Stimulated activated naive CD8-positive, alpha-beta T cell treated with anti-CD3 and anti-CD28 coated beads, Interleukin-15, amount 100 ng/mL, for 72 hours (primary cell): ENCODE data around the gene NIN.
"Not testable (repeated sequence)": the region's sequence is repeated elsewhere in the genome, so short reads cannot be mapped to it uniquely, and the experiment has no call there.

Source experiments
- ATAC-seq: fragments of 150-1000 bp; cut with Tn5 transposase; 2 replicates; pipeline ENCODE4 v1.10.0; 2021; ENCODE audit warnings: mild to moderate bottlenecking, moderate library complexity
- DNase-seq, 2 donors: peaks; one replicate each; pipeline ENCODE4 v3.0.0; 2021 to 2022
- H3K27ac Mint-ChIP-seq, 2 donors: one replicate each; pipeline ENCODE4 v1.8.0; 2022; ENCODE audit warnings: mild to moderate bottlenecking in 2 of 2, mixed read lengths in 2 of 2, moderate library complexity in 2 of 2
- H3K27me3 Mint-ChIP-seq: one replicate; pipeline ENCODE4 v1.8.0; 2022; ENCODE audit warnings: mixed read lengths
- H3K4me1 Mint-ChIP-seq: one replicate; pipeline ENCODE4 v1.8.0; 2022; ENCODE audit warnings: mild to moderate bottlenecking, mixed read lengths
- H3K4me3 Mint-ChIP-seq, 2 donors: one replicate each; pipeline ENCODE4 v1.8.0; 2022; ENCODE audit warnings: mild to moderate bottlenecking in 2 of 2, mixed read lengths in 2 of 2, moderate library complexity in 1 of 2
- H3K9me3 Mint-ChIP-seq, 2 donors: one replicate each; pipeline ENCODE4 v1.8.0; 2022; ENCODE audit warnings: mixed read lengths in 2 of 2

The NIN gene

GRCh38 chr14:50815526-50815925 lies 15.4 kb downstream of the NIN start:
- H3K4me3 Mint-ChIP-seq, DNase-seq, H3K27me3 Mint-ChIP-seq, ATAC-seq, H3K27ac Mint-ChIP-seq: not testable (repeated sequence)
- H3K9me3 Mint-ChIP-seq: peaks cover 13 to 17% of the 10 kb centered on the region in 2 donors
- peaks cover 73% of the 10 kb centered on the region for H3K4me1 Mint-ChIP-seq

- not testable (repeated sequence) for ATAC-seq, H3K4me3 Mint-ChIP-seq, DNase-seq, H3K27me3 Mint-ChIP-seq
- Mint-ChIP-seq H3K27ac (peak overlapping the region in 1 of 2 donors; percentile 54), H3K9me3 (peaks cover 13 to 16% of the 10 kb centered on the region in 2 donors), H3K4me1 (peaks cover 68% of the 10 kb centered on the region)
Measured at GRCh38 chr14:50815058-50815457, 15.9 kb downstream of the NIN start.

- Mint-ChIP-seq H3K4me1 (peaks cover 68% of the 10 kb centered on the region), H3K4me3 (peak overlapping the region; percentile 55 to 62), H3K27me3 (no peaks in the 10 kb centered on the region), H3K27ac (peak overlapping the region; percentile 7 to 85), H3K9me3 (peaks cover 13% of the 10 kb centered on the region in 2 donors)
- no peak for DNase-seq
- no peak for ATAC-seq
Measured at GRCh38 chr14:50814161-50814560, 16.8 kb downstream of the NIN start.

GRCh38 chr14:50813544-50813863 lies 17.5 kb downstream of the NIN start:
- Mint-ChIP-seq H3K27me3 (no peaks in the 10 kb centered on the region), H3K9me3 (peaks cover 13% of the 10 kb centered on the region in 2 donors), H3K4me1 (peaks cover 69% of the 10 kb centered on the region), H3K27ac (peak overlapping the region; percentile 92 to 93), H3K4me3 (peak overlapping the region; percentile 83 to 84)
- ATAC-seq: peak; percentile 88
- no peak for DNase-seq

- no peak for DNase-seq
- no peaks in the 10 kb centered on the region for H3K27me3 Mint-ChIP-seq
- H3K9me3 Mint-ChIP-seq: peaks cover 13% of the 10 kb centered on the region in 2 donors
- peaks cover 64% of the 10 kb centered on the region for H3K4me1 Mint-ChIP-seq
- H3K4me3 Mint-ChIP-seq: peak overlapping the region; percentile 83 to 84
- peak; percentile 70 for ATAC-seq
- H3K27ac Mint-ChIP-seq: peak overlapping the region; percentile 92 to 93
Measured at GRCh38 chr14:50812856-50813543, 18.0 kb downstream of the NIN start.

GRCh38 chr14:50812180-50812579 lies 18.8 kb downstream of the NIN start:
- Mint-ChIP-seq H3K4me1 (peaks cover 64% of the 10 kb centered on the region), H3K4me3 (peak overlapping the region; percentile 83 to 84), H3K9me3 (peaks cover 13% of the 10 kb centered on the region in 2 donors), H3K27ac (peak overlapping the region; percentile 49 to 93), H3K27me3 (no peaks in the 10 kb centered on the region)
- DNase-seq (no peak), ATAC-seq (no peak)

GRCh38 chr14:50808053-50808452 lies 22.9 kb downstream of the NIN start:
- ATAC-seq: no peak
- no peak for DNase-seq
- Mint-ChIP-seq H3K27me3 (no peaks in the 10 kb centered on the region), H3K27ac (no peak overlapping the region), H3K4me1 (peaks cover 45% of the 10 kb centered on the region), H3K9me3 (no peaks in the 10 kb centered on the region), H3K4me3 (no peak overlapping the region)

- no peaks in the 10 kb centered on the region for H3K27me3 Mint-ChIP-seq
- no peak for ATAC-seq
- no peaks in the 10 kb centered on the region for H3K9me3 Mint-ChIP-seq
- H3K27ac Mint-ChIP-seq: no peak overlapping the region
- no peak for DNase-seq
- peaks cover 30% of the 10 kb centered on the region for H3K4me1 Mint-ChIP-seq
- H3K4me3 Mint-ChIP-seq: no peak overlapping the region
Measured at GRCh38 chr14:50806241-50806933, 24.6 kb downstream of the NIN start.

GRCh38 chr14:50805396-50805795 lies 25.6 kb downstream of the NIN start:
- Mint-ChIP-seq H3K4me1 (peaks cover 30% of the 10 kb centered on the region), H3K27me3 (no peaks in the 10 kb centered on the region), H3K4me3 (no peak overlapping the region), H3K27ac (no peak overlapping the region), H3K9me3 (no peaks in the 10 kb centered on the region)
- ATAC-seq: no peak
- DNase-seq: no peak

GRCh38 chr14:50804181-50804721 lies 26.7 kb downstream of the NIN start:
- no peak overlapping the region for H3K4me3 Mint-ChIP-seq
- DNase-seq (no peak), ATAC-seq (no peak)
- no peaks in the 10 kb centered on the region for H3K27me3 Mint-ChIP-seq
- H3K4me1 Mint-ChIP-seq: peaks cover 23% of the 10 kb centered on the region
- H3K9me3 Mint-ChIP-seq: no peaks in the 10 kb centered on the region
- H3K27ac Mint-ChIP-seq: no peak overlapping the region

- Mint-ChIP-seq H3K4me3 (no peak overlapping the region), H3K4me1 (peaks cover 29% of the 10 kb centered on the region), H3K9me3 (no peaks in the 10 kb centered on the region), H3K27ac (no peak overlapping the region), H3K27me3 (no peaks in the 10 kb centered on the region)
- DNase-seq: no peak
- ATAC-seq: no peak
Measured at GRCh38 chr14:50801706-50802105, 29.3 kb downstream of the NIN start.

- no peaks in the 10 kb centered on the region for H3K27me3 Mint-ChIP-seq
- no peak overlapping the region for H3K27ac Mint-ChIP-seq
- no peak overlapping the region for H3K4me3 Mint-ChIP-seq
- no peak for DNase-seq
- H3K4me1 Mint-ChIP-seq: peaks cover 42% of the 10 kb centered on the region
- no peaks in the 10 kb centered on the region for H3K9me3 Mint-ChIP-seq
- no peak for ATAC-seq
Measured at GRCh38 chr14:50800032-50800431, 30.9 kb downstream of the NIN start.

GRCh38 chr14:50798048-50798421 lies 32.9 kb downstream of the NIN start:
- no peaks in the 10 kb centered on the region for H3K27me3 Mint-ChIP-seq
- ATAC-seq: no peak
- no peaks in the 10 kb centered on the region for H3K9me3 Mint-ChIP-seq
- H3K27ac Mint-ChIP-seq: peak overlapping the region in 1 of 2 donors; percentile 6
- DNase-seq: no peak
- no peak overlapping the region for H3K4me3 Mint-ChIP-seq
- peaks cover 48% of the 10 kb centered on the region for H3K4me1 Mint-ChIP-seq

- ATAC-seq (no peak), DNase-seq (no peak)
- no peaks in the 10 kb centered on the region for H3K27me3 Mint-ChIP-seq
- no peaks in the 10 kb centered on the region for H3K9me3 Mint-ChIP-seq
- H3K27ac Mint-ChIP-seq: no peak overlapping the region
- H3K4me3 Mint-ChIP-seq: no peak overlapping the region
- peaks cover 54% of the 10 kb centered on the region for H3K4me1 Mint-ChIP-seq
Measured at GRCh38 chr14:50797250-50798047, 33.5 kb downstream of the NIN start.

GRCh38 chr14:50796390-50796789 lies 34.6 kb downstream of the NIN start:
- Mint-ChIP-seq H3K27me3 (no peaks in the 10 kb centered on the region), H3K27ac (no peak overlapping the region)
- DNase-seq: no peak

GRCh38 chr14:50795909-50796308 lies 35.1 kb downstream of the NIN start:
- ATAC-seq: no peak
- peaks cover 70% of the 10 kb centered on the region for H3K4me1 Mint-ChIP-seq
- no peak for DNase-seq
- H3K27ac Mint-ChIP-seq: no peak overlapping the region
- no peaks in the 10 kb centered on the region for H3K9me3 Mint-ChIP-seq
- no peaks in the 10 kb centered on the region for H3K27me3 Mint-ChIP-seq
- H3K4me3 Mint-ChIP-seq: no peak overlapping the region

More at GRCh38 chr14:50796390-50796789, 34.6 kb downstream of the NIN start:
- Mint-ChIP-seq H3K4me1 (peaks cover 65% of the 10 kb centered on the region), H3K4me3 (no peak overlapping the region), H3K9me3 (no peaks in the 10 kb centered on the region)
- no peak for ATAC-seq
